ENCODE results near the gene TEC. TPM values are rescaled to one million over a fixed set of nuclear protein-coding genes. Genes with fewer than 3 reads are reported as not detected.

Gene TEC
- total and polyA plus RNA-seq, 9 of the 15 experiments (the other 6 are each of a cell fraction or from before 2014, with no cell fraction given): 5.3 to 14.7 (median 8.8) TPM

DNA sequence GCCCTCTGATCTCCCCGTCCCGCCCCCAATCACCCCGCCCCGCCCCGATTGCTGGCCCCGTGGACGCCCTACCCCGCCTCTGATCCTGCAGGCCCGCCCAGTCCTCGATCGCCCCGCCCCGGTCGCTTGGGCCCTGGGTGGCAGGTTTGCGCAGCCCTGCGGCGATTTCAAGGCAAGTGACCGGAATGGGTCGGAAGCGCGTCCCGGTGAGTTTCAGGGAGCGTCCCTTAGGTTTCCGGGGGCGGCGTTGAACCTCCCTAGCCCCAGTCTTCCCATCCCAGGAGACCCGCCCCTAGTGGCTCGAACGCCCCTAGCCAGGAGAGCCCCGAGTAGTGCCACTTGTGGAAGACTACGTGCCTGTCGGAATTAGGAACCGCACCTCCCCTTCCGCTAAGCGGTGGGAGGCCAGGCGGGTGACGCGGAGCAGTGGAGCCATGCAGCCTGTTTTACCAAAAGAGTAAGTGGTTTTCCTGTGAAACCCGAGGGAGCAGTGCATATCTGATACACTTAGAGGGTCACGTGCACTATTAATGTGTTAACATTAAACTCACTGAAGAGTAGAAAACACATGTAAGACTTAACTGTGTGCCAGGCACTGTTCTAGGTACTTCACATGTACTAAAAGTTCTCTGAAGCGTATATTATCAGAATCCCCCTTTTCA lies 354 bp upstream of the TEC start (continued):
- TF ChIP-seq CBX3 (IDR thresholded peaks at IDR 0.05; ENCODE audit: borderline replicate concordance in 1 of 2, low read length in 2 of 2): no peak
- TF ChIP-seq CREM (IDR thresholded peaks at IDR 0.05; ENCODE audit: low read depth): peak; percentile 59
- TF ChIP-seq CCNT2 (IDR thresholded peaks at IDR 0.05; ENCODE audit: borderline replicate concordance, extremely low read depth, insufficient read length, low read depth, low read length): peak; percentile 8
- TF ChIP-seq, protein P1, sequence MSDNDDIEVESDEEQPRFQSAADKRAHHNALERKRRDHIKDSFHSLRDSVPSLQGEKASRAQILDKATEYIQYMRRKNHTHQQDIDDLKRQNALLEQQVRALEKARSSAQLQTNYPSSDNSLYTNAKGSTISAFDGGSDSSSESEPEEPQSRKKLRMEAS (CRISPR knock-in tag; IDR thresholded peaks at IDR 0.05): peak; percentile 41; the same call in 1 of the 2 replicates
- 0 out of 4 replicates have a peak, but pooled peaks of 1 of the 2 experiments have one; percentile 12 for TF ChIP-seq KDM4B (IDR thresholded peaks at IDR 0.05; ENCODE audit: borderline replicate concordance in 2 of 2, low read depth in 1 of 2)
- TF ChIP-seq, protein P2, sequence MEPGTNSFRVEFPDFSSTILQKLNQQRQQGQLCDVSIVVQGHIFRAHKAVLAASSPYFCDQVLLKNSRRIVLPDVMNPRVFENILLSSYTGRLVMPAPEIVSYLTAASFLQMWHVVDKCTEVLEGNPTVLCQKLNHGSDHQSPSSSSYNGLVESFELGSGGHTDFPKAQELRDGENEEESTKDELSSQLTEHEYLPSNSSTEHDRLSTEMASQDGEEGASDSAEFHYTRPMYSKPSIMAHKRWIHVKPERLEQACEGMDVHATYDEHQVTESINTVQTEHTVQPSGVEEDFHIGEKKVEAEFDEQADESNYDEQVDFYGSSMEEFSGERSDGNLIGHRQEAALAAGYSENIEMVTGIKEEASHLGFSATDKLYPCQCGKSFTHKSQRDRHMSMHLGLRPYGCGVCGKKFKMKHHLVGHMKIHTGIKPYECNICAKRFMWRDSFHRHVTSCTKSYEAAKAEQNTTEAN (CRISPR knock-in tag; IDR thresholded peaks at IDR 0.05): no peak
- TF ChIP-seq RBM14 (IDR thresholded peaks at IDR 0.05; ENCODE audit: borderline replicate concordance, insufficient read depth, low read depth, low read length): no peak
- no peak for TF ChIP-seq NFYB (IDR thresholded peaks at IDR 0.05; ENCODE audit: extremely low read depth, insufficient read length)
- no peak for TF ChIP-seq U2AF1 (optimal IDR thresholded peaks at IDR 0.05; ENCODE audit: low read depth, low read length)
- no peak for TF ChIP-seq PHTF2 (CRISPR knock-in tag; IDR thresholded peaks at IDR 0.05)
- peak; percentile 67 for TF ChIP-seq BHLHE40 (IDR thresholded peaks at IDR 0.05; ENCODE audit: low read length)
- TF ChIP-seq TAF9B (IDR thresholded peaks at IDR 0.05; ENCODE audit: partially characterized antibody): peak; percentile 30
- TF ChIP-seq, protein P3, sequence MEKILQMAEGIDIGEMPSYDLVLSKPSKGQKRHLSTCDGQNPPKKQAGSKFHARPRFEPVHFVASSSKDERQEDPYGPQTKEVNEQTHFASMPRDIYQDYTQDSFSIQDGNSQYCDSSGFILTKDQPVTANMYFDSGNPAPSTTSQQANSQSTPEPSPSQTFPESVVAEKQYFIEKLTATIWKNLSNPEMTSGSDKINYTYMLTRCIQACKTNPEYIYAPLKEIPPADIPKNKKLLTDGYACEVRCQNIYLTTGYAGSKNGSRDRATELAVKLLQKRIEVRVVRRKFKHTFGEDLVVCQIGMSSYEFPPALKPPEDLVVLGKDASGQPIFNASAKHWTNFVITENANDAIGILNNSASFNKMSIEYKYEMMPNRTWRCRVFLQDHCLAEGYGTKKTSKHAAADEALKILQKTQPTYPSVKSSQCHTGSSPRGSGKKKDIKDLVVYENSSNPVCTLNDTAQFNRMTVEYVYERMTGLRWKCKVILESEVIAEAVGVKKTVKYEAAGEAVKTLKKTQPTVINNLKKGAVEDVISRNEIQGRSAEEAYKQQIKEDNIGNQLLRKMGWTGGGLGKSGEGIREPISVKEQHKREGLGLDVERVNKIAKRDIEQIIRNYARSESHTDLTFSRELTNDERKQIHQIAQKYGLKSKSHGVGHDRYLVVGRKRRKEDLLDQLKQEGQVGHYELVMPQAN (IDR thresholded peaks at IDR 0.05; ENCODE audit: borderline replicate concordance): no peak
- TF ChIP-seq ZNF76 (CRISPR knock-in tag; IDR thresholded peaks at IDR 0.05; ENCODE audit: borderline replicate concordance): no peak
- no peak; the same call in 1 of the 2 replicates for TF ChIP-seq HCFC1 (IDR thresholded peaks at IDR 0.05; ENCODE audit: low read depth, low read length)
- TF ChIP-seq, protein P4, sequence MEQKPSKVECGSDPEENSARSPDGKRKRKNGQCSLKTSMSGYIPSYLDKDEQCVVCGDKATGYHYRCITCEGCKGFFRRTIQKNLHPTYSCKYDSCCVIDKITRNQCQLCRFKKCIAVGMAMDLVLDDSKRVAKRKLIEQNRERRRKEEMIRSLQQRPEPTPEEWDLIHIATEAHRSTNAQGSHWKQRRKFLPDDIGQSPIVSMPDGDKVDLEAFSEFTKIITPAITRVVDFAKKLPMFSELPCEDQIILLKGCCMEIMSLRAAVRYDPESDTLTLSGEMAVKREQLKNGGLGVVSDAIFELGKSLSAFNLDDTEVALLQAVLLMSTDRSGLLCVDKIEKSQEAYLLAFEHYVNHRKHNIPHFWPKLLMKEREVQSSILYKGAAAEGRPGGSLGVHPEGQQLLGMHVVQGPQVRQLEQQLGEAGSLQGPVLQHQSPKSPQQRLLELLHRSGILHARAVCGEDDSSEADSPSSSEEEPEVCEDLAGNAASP (IDR thresholded peaks at IDR 0.05): no peak
- TF ChIP-seq TCF7L2 (IDR thresholded peaks at IDR 0.05; ENCODE audit: low read depth, low read length): no peak

Data from K562 (cell line).